ENCODE results near the gene STK32C. TPM values are rescaled to one million over a fixed set of nuclear protein-coding genes. Genes with fewer than 3 reads are reported as not detected.

The STK32C gene
- total RNA-seq, 1 experiment from 2014 or later, result 13.5 TPM

- no peak for DNase-seq
- Mint-ChIP-seq H3K27ac (ENCODE audit: unreplicated experiment) (no peak overlapping the region), H3K27me3 (ENCODE audit: unreplicated experiment) (no peaks in the 10 kb centered on the region), H3K36me3 (ENCODE audit: insufficient read depth, unreplicated experiment) (no peaks in the 10 kb centered on the region), H3K9me3 (ENCODE audit: low read depth, unreplicated experiment) (no peaks in the 10 kb centered on the region), H3K4me1 (ENCODE audit: low read depth, unreplicated experiment) (no peaks in the 10 kb centered on the region), H3K4me3 (ENCODE audit: low read depth, unreplicated experiment) (no peak overlapping the region)
- CTCF ChIA-PET, result no interaction called here
- no TSS peak for BruUV-seq (replicated peaks)
- TF ChIP-seq, protein P1, sequence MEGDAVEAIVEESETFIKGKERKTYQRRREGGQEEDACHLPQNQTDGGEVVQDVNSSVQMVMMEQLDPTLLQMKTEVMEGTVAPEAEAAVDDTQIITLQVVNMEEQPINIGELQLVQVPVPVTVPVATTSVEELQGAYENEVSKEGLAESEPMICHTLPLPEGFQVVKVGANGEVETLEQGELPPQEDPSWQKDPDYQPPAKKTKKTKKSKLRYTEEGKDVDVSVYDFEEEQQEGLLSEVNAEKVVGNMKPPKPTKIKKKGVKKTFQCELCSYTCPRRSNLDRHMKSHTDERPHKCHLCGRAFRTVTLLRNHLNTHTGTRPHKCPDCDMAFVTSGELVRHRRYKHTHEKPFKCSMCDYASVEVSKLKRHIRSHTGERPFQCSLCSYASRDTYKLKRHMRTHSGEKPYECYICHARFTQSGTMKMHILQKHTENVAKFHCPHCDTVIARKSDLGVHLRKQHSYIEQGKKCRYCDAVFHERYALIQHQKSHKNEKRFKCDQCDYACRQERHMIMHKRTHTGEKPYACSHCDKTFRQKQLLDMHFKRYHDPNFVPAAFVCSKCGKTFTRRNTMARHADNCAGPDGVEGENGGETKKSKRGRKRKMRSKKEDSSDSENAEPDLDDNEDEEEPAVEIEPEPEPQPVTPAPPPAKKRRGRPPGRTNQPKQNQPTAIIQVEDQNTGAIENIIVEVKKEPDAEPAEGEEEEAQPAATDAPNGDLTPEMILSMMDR (IDR thresholded peaks at IDR 0.05; ENCODE audit: unreplicated experiment), result no peak
- intact Hi-C loops (cut with micrococcal nuclease; ENCODE audit: unreplicated experiment), result no loop called here
These were observed 103.5 kb downstream of the STK32C start for GRCh38 chr10:132204078-132204780.

GRCh38 chr10:132203256-132204077 is 104.3 kb downstream of the STK32C start:
- no peaks in the 10 kb centered on the region for H3K27me3 Mint-ChIP-seq (ENCODE audit: unreplicated experiment)

GRCh38 chr10:132202070-132202970 is 105.4 kb downstream of the STK32C start:
- no peaks in the 10 kb centered on the region for H3K36me3 Mint-ChIP-seq (ENCODE audit: insufficient read depth, unreplicated experiment)
- no peak for DNase-seq
- no peak overlapping the region for H3K4me3 Mint-ChIP-seq (ENCODE audit: low read depth, unreplicated experiment)
- H3K27me3 Mint-ChIP-seq (ENCODE audit: unreplicated experiment), result no peaks in the 10 kb centered on the region
- no peaks in the 10 kb centered on the region for H3K9me3 Mint-ChIP-seq (ENCODE audit: low read depth, unreplicated experiment)
- TF ChIP-seq, protein P1 (IDR thresholded peaks at IDR 0.05; ENCODE audit: unreplicated experiment), result no peak
- no peaks in the 10 kb centered on the region for H3K4me1 Mint-ChIP-seq (ENCODE audit: low read depth, unreplicated experiment)
- CTCF ChIA-PET, result no interaction called here
- no peak overlapping the region for H3K27ac Mint-ChIP-seq (ENCODE audit: unreplicated experiment)
- BruUV-seq (replicated peaks), result no TSS peak
- intact Hi-C loops (cut with micrococcal nuclease; ENCODE audit: unreplicated experiment), result no loop called here

More at GRCh38 chr10:132203256-132204077, 104.3 kb downstream of the STK32C start:
- H3K27ac Mint-ChIP-seq (ENCODE audit: unreplicated experiment), result no peak overlapping the region
- H3K9me3 Mint-ChIP-seq (ENCODE audit: low read depth, unreplicated experiment), result no peaks in the 10 kb centered on the region
- intact Hi-C loops (cut with micrococcal nuclease; ENCODE audit: unreplicated experiment), result no loop called here
- no peaks in the 10 kb centered on the region for H3K4me1 Mint-ChIP-seq (ENCODE audit: low read depth, unreplicated experiment)
- no peaks in the 10 kb centered on the region for H3K36me3 Mint-ChIP-seq (ENCODE audit: insufficient read depth, unreplicated experiment)
- no peak overlapping the region for H3K4me3 Mint-ChIP-seq (ENCODE audit: low read depth, unreplicated experiment)
- no peak for DNase-seq
- CTCF ChIA-PET, result no interaction called here
- no TSS peak for BruUV-seq (replicated peaks)
- TF ChIP-seq, protein P1 (IDR thresholded peaks at IDR 0.05; ENCODE audit: unreplicated experiment), result no peak
